Hematopoietic multipotent progenitor cell treated with erythropoietin and hydrocortisone succinate and interleukin-3 and kit ligand, for 17 days (in vitro differentiated cells): Measurements from ENCODE around the gene TBC1D10A.

Experiments
- DNase-seq: peaks from one replicate; pipeline ENCODE4 v3.0.0-alpha.2; 2015; ENCODE audit warnings: low spot score

Gene TBC1D10A

GRCh38 chr22:30320021-30320556 lies 6.7 kb downstream of the TBC1D10A start:
- no peak for DNase-seq

- DNase-seq: no peak
Measured at GRCh38 chr22:30318799-30319419, 7.8 kb downstream of the TBC1D10A start.

DNA sequence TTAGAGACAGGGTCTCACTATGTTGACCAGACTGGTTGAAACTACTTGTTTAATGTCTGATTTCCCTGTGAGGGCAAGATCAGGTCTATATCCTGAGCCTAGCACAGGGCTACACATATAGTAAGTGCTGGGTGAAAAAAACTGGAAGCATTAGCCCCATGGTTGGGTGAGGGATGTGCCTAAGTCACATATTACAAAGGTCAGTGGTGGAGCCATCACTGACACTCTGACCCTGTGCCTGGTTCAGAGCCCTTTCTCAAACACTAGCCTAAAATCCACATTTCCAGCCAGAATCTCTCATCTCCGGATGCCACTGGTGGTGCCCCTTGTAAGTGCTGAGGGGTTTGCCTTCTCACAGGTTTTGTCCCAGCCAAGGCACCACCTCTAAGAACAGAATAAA lies 9.0 kb downstream of the TBC1D10A start:
- no peak for DNase-seq

DNA sequence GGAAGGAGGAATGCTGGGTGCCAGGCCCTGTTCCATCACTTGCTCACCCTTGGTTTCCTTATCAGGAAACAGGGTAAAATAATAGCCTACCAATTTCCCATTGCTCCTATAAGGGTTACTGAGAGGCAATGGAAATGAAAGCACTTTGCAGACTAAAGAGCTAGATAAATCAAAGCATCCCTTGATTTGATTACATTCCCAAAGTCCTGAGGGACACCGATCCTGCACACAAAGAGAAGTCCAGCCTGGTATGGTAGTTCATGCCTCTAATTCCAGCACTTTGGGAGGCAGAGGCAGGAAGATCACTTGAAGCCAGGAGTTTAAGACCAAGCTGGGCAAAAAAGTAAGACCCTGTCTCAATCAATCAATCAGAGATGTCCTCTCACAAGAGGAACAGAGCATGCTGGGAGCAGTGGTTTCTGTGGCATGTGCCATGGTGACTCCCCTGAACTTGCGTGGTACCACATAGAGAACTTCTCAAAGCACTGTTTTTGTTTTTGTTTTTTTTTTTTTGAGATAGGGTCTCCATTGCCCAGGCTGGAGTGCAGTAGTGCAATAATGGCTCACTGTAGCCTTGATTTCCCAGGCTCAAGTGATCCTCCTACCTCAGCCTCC lies 10.7 kb downstream of the TBC1D10A start:
- no peak for DNase-seq

DNA sequence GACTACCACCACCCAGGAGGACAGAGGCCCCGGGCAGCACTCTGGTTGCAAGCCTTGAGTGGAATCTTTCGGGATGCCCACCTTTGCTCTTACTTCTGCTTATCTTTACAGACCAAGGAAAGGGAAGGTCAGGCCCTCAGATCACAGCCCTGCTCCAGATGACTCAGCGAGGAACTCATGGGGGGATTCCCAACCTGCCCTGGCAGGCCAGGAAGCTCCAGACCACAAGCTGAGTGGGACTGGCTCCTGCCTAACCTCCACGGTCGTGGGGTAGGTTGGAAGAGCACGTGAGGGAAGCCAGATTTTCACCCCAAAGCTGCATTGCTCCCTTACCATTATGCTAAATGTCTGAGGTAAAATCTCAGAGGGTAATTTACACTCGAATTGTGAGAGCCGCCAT lies 11.8 kb downstream of the TBC1D10A start:
- DNase-seq: no peak

- DNase-seq: no peak
Measured at GRCh38 chr22:30313527-30314363, 13.0 kb downstream of the TBC1D10A start.

DNA sequence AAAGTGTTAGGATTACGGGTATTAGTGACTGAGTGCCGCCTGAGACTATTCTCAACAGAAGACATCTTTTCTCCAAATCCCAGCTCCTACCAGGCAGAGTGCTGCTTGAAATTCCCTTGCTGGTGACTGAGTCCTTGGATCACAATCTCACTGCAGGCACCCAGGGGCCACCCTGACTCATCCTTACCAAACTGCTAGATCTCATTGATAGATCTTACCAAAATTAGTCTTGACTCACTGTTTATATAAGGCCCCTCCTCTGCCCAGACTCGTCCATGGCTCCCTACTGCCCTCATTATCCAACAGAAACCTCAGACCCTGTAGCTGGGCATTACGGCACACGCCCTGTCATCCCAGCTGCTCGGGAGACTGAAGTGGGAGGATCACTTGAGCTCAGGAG lies 14.7 kb downstream of the TBC1D10A start:
- no peak for DNase-seq

DNA sequence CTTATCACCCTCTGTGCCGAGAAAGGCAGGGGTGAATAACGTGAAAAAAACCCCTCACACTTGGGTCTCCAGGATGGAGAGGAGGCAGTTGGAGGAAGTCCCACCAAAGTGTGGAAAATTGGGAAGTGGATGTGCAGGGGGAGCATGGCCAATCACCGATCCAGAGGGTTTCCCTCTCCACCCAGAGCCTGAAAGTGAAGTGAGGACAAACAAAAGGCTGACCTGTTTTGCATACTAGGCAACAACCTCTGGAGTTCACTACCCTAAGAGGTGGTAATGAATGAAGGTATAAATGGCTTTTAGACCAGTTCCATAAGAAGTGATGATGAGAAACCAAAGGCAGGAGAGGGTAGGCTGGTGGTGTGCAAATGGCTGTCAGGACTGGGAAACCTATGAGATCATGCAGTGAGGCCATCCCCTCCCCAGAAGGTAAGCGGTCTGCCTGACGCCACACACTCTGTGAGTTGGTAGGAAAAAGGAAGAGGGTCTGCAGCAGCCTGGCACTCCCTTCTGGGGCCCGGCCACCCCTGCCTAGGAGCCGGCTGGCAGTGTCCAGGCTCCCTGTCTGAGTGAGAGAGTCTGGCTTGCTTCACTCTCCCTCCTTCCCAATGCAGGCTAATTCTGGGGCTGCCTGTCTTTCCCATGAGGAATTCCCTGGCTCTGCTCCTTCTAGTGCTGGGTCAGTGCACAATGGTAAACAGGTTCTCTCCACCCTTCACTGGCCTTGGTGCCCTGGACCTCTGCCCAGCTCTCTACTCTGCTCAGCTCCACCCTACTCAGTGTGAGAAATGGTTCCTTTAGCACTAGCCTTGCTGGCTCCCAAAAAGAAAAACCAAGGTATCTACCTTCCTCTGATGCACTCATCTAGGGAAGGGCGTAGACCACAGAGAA lies 15.6 kb downstream of the TBC1D10A start:
- no peak for DNase-seq

DNA sequence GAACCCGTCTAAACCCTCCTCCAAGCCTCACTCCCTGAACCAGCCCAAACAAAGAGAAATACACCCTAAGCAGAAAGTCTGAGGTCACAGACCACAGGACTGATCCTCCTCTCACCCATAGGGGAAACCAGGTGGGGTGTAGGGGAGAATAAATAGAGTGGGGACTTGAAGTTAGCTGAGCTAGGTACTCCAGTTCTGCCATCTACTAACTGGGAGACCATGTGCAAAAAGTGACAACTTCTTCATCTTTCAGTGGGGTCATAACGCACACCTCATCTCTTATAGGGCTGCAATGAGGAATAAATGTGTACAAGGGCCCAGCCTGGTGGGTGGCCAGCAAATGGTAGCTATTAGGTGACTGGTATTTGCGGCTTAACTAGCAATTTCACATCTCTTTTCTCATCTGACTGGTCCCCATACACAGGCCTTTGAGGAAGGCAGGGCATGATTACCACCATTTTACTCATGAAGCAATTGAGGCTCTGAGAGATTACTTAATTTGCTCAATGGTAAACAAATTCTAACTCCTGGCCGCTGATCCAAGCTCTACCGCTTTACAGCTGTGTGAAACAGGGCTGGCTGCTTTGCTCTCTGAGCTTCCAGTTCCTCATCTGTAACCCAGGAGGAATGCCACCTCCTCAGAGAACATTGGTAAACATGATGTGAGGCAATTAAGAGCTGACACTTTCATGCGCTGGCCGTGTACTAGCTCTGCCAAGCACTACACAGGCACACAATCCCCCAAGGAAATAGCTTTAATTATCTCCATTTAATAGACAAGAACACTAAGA lies 16.6 kb downstream of the TBC1D10A start:
- DNase-seq: no peak

DNA sequence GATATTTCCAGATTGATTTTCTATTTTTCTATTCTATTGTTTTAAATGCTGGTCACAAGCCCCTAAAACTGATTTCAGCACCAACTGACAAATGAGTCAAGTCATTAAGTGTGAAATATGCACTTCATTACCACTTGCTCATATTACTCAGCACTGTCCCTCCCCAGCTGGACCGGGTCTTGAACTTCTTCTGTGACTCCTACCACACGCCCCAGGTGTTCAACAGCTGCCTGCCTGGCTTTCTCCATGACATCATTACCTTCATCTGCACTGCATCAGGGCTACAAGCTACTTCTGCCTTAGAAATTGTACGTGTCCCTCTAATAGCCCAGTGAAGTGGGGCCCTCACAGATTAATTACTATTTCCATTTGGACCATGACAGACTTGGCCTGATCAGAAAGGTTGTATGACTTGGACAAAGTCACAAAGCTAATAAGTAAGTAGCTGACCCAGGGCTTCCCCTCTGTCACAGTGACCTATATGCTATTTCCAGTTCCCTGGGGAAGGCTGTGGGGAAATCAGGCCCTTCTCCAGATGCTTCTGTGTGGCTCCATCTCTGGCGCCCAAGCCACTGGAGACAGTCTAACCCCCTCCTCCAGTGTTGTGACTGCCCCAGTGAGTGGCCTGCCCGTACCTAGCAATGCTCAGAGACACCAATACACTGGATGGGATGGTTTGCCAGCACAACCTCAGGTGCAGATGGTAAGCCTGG lies 18.1 kb downstream of the TBC1D10A start:
- no peak for DNase-seq

- no peak for DNase-seq
Measured at GRCh38 chr22:30308093-30308492, 18.6 kb downstream of the TBC1D10A start.

DNA sequence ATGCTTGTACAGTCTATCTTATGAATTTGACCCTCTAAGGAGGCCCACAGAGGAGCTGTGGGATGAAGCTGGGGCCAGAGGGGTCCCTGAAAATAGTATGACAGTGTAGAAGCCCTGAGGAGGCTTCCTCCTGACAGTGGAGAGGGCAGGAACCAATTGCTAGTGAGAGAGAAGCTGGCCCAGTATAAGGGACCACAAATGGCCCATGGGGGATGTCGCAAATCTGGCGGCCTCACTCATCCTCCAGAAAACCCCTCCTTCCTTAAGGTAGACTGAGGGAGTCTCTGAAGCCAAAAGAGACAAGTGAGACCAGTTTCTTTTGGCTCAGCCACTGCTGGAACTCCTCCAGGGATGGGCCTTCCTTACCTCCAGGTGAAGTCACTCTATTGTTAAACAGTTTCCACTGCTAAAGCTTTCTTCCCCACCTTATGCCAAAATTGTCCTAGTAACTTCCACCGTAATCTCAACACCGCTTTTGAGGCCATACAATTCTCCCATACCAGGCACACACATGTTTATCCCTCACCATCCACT lies 19.6 kb downstream of the TBC1D10A start:
- DNase-seq: no peak

DNA sequence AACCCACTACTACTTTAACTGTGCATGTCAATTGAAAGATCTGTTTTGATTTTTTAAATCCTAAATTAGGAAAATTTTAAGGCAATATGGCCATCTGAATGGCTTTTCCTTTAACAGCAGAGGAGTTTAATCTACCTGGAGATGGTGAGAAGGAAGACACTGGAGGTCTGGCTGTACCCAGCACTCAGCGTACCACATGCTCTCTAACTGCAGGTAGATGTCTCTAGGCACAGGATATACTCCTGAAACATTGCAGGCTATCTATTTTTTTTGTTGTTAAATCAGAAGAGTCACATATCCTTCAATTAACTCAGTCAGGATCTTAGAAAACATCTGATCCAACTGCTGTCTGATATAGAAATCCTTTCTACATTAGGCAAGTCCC lies 20.1 kb downstream of the TBC1D10A start:
- no peak for DNase-seq

GRCh38 chr22:30305906-30306626 lies 20.7 kb downstream of the TBC1D10A start:
- no peak for DNase-seq

DNA sequence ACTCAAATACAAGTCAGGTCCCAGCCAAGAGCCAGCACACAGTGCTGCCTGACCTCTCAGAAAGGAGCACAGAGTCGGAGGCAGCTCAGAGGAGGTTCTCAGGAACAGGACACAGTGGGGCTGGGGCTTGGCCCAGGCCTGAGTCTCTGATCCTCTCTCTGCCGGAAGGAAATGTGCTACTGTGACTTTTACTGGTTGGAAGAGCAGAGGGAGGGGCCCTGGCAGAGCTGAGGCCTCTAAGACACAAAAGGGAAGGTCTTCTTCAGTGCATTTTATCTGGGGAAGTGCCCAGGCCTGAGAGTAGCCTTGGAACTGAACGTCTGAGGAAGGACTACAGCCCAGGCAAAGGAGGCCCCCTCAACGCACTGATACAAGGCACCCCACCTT lies 21.2 kb downstream of the TBC1D10A start:
- DNase-seq: no peak

GRCh38 chr22:30304495-30305244 lies 22.1 kb downstream of the TBC1D10A start:
- DNase-seq: no peak

- no peak for DNase-seq
Measured at GRCh38 chr22:30302810-30303138, 24.0 kb downstream of the TBC1D10A start.

GRCh38 chr22:30301995-30302809 lies 24.5 kb downstream of the TBC1D10A start:
- DNase-seq: no peak
